HG03045 (cell line): ENCODE measurements around the gene SMIM26.
A peak's percentile ranks its signal among the peaks of the same experiment; 100 is the strongest.
"Not testable (repeated sequence)": the region's sequence is repeated elsewhere in the genome, so short reads cannot be mapped to it uniquely, and the experiment has no call there.

Experiments used
- ATAC-seq: cut with Tn5 transposase; IDR thresholded peaks from one replicate; pipeline ENCODE4 v1.9.1; 2021; ENCODE audit warnings: mild to moderate bottlenecking, moderate library complexity; ENCODE audit not compliant: unreplicated experiment

The SMIM26 gene, protein sequence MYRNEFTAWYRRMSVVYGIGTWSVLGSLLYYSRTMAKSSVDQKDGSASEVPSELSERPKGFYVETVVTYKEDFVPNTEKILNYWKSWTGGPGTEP

DNA sequence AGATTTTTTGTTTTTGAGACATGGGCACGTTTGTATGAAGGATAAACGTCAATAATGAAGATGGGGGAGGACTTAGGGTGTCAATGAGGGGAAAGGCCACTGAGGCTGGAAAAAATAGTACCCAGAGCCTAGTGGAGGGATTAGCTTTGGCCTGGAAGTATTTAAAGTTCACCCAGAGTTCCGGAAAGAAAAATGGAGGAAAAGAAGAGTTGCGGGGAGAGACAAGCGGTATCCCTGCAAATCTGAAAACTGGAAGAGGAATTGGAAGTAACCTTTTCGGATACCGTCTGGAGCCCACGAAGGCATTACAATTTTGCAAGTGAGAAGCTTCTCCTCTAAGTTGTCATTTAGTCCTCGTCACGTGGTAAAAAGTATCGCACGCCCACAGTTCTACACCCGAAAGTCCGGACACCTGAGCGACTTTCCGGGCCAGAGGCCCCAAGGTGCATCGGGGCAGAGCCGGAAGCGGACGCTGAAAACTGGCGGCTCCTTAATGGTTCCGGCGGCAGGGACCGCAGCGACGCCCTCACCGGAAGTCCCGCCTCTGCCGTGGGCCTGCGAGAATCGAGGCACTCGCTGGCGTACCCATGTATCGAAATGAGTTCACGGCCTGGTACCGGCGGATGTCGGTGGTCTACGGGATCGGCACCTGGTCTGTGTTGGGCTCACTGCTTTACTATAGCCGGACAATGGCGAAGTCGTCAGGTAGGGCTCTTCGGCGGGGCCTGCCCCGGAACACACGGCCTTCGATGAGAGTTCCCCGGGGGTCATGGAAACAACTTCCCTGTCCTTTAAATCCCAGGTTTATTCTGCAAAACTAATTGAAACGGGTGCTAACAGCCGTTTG lies at the start of gene SMIM26:
SMIM26 (plus strand) TSS at position 541 of the 847 bp plus-strand sequence; CDS start at position 588, 47 bp downstream.
- peak; percentile 99 for ATAC-seq

DNA sequence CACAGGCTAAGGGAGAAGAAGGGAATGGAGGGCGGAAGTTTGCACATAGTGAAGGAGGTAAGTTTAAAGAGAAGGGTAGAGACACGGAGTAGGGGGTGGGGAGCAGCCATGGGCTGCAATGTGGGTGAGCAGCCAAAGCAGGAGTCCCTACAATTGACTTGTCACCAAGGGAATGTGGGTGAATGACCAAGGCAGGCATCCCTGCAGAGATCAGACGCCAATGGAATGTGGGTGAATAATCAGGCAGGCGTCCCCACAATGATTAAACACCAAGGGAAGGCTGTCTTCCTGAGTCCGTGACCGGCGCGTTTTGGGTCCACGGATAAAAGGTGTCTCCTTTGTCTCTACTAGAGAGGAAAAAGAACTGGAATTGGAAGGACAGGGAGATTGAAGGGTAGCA lies 45.2 kb upstream of the SMIM26 start:
- ATAC-seq: not testable (repeated sequence)

DNA sequence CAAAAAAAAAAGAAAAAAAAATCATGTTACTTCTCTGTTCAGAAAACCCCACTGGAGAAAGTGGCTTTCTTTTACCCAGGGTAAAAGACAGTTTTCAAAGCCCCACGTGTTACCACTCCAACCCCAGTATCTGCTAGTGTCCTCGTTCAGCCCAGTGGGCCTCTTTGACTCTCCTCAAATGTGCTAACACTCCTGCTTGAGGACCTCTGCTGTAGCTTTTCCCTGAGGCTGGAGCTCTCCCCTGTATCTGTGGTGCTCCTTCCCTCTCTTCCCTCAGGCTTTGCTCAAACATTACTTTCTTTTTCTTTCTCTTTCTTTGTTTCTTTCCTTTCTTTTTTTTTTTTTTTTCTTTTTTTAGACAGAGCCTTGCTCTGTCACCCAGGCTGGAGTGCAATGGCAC lies 44.2 kb upstream of the SMIM26 start:
- ATAC-seq: no peak

DNA sequence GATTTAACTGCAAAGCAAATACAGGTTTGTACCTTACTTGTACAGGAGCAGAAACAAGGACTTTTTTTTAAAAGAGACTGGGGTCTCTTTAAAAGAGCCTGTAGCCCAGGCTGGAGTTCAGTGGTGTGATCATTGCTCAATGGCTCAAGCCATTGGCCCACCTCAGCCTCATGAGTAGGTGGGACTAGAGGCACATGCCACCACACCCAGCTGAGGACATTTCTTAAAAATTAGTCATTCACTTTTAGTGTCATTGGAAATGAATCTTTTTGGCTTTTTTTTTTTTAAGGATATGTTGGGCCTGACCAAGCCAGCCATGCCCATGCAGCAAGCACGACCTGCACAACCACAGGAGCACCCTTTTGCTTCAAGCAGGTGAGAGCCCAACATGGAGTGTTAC lies 42.6 kb upstream of the SMIM26 start:
- no peak for ATAC-seq

DNA sequence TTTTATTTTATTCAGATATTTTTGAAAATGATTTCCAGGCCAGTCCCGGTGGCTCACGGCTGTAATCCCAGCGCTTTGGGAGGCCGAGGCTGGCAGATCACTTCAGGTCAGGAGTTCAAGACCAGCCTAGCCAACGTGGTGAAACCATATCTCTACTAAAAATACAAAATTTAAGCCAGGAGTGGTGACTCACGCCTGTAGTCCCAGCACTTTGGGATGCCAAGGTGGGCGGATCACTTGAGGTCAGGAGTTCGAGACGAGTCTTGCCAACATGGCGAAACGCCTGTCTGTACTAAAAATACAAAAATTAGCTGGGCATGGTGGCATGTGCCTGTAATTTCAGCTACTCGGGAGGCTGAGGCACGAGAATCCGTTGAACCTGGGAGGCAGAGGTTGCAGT lies 40.5 kb upstream of the SMIM26 start:
- not testable (repeated sequence) for ATAC-seq

DNA sequence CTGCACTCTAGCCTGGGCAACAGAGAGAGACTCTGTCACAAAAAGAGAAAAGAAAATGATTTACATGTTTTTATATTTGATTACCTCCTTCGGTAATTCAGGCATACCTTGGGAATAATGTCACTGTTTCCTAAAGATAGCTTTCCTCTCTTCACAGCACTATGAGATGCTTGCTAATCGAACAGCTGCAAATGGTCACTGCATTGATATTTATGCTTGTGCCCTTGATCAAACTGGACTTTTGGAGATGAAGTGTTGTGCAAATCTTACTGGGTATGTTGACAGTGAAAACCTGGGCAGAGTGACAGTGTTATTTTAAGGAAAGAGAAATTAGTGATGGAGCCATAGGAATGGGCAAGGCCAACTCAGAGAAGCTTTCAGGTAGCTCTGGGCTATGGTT lies 39.9 kb upstream of the SMIM26 start:
- ATAC-seq: no peak

DNA sequence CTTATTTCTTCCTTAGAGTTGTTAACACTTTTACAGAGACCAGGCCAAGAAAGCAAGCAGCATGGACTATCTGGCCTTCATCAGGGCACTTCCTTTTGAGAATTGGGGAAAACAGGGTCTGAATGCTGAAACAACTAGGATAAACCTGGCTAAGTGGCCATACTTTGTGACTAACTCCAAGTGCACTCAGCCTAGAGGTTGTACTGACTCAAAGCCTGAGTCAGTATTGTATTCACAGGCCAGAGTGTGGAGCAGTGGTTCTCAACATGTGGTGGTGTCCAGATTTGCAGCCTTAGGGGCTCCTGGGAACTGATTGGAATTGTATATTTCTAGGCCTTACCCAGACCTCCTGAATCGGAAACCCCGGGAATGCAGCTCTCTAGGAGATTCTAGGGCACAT lies 39.4 kb upstream of the SMIM26 start:
- no peak for ATAC-seq

DNA sequence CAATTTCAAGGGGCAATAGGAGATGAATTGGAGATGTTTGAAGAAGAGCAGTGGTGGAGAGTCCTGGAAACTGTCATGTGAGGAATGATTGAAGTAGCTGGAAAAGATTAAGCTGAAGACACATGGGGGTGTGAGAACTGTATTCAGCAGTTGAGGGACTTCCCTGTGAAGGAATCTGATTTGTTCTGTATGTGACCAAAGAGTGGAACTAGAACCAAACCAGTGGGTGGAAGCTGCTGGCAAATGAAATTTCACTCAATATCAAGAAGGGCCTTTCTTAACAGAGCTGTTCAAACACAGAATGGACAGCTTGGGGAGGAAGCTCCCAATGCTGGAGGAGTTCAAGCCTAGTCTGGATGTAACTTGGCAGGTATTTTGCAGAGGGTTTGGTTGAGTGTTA lies 38.2 kb upstream of the SMIM26 start:
- ATAC-seq: no peak

DNA sequence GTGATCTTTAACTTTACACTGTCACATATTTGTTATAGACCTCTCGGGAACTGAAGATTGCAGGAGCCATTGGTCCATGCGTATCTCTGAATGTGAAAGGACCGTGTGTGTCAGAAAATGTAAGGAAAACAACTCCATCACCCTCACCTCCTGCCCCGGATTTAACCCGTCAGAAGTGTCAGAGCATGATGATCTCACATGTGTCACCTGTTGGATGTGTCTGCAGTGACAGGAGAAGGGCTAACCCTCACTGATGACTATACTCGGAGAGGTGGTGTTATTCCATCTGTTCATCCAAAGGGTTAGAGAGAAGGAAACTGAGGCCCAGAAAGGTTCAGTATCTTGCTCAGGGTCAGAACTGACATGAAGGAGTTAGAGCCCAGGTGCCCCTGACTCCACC lies 34.6 kb upstream of the SMIM26 start:
- no peak for ATAC-seq

DNA sequence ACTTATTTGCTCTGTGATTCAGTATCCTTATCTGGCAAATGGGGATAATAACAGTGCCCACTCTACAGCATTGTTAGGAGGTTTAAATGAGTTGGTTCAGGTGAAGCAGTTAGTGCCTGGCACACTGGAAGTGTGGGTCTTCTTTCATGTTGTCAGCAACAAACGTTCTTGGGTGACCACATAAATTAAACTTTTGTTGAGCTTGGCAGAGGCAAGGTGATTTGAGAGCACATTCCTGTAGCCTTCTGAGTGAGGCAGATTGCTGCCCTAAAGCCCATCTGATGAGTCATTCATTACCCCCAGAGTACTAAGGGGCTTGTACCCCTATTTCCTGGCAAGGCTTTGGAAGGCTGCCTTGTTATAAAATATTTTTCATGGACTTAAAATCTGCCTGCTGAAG lies 33.7 kb upstream of the SMIM26 start:
- ATAC-seq: no peak

DNA sequence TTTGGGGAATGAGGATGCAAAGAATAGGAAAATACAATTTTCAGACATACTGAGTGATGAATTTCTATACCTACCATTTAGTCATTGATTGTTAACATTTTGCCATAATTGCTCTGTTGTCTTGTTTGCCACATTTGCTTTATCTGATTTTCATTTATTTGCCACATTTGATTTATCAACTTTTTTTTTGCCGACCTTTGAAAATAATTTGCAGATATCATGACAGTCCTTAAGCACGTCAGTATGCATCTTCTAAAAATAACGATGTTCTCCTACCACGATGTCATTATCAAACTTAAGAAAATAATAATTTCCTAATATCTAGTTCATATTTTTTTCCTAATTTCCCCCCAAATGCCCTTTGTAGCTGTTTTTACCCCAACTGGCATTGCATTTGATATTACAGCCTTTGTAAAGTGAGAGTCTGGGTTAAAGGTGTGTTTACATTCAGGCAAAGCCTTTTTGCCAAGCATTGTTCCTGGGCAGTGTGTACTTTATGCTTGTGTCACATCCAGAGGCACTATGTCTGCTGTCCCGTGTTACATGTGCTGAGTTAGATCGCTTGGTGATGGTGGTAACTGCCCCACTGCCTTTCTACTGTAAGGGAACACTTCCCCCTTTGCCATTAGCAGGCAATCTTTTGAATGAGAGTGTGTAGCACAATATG lies 33.1 kb upstream of the SMIM26 start:
- no peak for ATAC-seq

DNA sequence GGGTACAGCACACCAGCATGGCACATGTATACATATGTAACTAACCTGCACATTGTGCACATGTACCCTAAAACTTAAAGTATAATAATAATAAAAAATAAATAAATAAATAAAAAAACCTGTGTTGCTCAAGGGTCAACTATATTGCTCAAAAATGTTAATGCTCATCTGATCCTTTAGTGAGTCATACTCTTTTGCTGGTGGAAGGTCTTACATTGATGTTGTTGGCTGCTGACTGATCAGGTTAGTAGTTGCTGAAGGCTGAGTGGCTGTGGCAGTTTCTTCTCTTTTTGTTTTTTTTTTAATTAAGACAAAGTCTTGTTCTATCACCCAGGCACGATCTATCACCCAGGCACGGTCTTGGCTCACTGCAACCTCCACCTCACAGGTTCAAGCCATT lies 29.6 kb upstream of the SMIM26 start:
- ATAC-seq: no peak

DNA sequence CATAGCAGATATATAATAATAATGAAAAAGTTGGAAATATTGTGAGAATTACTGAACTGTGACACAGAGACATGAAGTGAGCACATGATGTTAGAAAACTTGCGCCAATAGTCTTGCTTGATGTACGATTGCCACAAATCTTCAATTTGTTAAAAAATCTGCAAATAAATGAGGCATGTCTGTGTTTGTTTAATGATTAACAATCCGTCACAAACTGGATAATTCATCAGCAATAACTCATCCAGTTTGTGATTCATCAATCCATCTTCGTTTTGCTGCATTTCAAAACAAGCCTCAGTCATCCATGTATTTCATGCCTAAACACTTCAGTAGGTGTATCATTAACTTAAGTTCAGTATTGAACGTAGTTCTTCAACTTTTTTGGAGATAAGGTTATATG lies 25.5 kb upstream of the SMIM26 start:
- no peak for ATAC-seq

DNA sequence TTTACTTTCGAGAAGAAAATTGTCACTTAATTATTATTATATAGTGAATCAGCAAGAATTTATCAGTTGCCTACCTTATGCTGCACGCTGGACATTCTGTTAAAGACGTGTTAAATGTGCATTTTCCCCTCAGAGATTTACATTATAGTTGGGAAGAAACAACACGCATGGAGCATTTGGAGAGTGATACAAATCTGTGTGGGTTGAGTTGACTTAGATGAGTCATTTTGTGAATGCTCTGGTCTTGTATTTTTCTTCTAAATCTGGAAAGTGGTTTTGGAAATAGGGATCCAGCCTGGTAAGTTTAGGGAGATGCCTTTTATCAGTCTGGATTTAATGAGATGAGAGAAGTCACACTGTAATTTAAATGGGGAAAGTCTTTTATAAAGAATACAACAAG lies 24.0 kb upstream of the SMIM26 start:
- ATAC-seq: no peak

DNA sequence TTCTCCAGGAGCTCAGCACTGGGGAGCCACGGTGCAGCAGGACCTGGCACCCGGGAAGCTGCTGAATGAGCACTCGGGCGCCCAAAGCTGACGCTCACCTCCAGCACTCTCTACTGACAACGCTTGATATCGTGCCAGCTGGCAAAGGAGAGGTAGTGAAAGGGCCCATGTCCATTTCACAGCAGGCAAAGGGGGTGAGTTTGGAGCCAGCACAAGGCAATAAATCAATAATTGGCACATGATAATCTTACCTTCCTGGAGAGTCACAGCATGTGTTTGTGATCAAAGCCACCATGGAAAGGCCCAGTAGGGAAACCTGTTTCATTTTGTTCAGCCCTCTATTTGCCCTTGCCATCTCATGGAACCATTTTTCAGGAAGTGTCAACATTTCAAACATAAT lies 23.3 kb upstream of the SMIM26 start:
- ATAC-seq: no peak

DNA sequence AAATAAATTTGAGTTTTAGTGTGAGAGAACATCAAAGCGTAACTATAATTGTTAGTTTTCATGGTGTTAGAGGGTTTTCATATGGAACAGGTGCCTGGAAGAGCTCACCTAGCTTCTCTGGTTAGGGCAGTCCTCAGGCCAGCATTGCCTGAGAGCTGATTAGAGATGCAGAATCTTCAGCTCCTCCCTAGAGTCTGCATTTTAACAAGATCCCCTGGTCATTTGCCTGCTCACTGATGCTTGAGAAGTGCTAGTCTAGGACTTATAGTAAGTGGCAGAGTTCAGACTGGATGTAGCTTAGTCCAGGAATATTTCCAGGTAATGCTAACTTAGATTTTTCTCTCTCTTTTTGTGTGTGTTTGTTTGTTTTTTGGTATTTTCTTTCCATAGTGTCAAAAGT lies 21.7 kb upstream of the SMIM26 start:
- ATAC-seq: no peak

DNA sequence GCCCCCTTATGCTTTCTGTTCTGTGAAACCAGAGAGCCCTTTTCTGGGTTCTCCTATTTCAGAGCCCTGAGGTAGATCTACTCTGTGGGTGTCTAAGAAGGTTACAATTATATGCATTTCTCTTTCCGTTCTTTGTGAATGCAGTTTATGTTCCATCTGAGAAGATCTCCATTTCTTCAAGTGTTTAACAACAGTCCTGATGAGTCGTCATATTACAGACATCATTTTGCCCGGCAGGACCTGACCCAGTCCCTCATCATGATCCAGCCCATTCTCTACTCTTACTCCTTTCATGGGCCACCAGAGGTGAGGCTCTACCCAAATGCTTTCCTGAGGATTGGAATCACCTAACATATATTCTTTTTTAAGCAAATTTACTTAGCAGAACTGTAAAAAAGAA lies 18.8 kb upstream of the SMIM26 start:
- no peak for ATAC-seq

DNA sequence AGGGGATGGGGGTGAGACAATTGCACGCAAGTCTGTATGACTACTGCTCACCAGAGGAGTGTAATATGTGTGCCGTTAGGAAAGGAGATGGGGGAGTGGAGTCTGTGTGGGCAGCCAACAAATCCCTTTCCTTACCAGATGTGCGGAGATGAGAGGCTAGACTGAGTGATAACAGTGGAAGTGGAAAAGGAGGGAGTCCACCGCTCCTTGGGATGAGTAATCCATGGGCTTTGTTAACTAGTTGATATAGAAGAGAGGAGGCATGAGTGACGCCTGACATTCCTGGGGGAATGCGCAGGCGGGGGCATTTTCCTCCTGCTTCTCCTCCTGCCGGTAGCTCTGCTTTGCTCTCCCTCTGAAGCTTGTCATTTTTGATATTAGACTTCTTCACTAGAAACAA lies 13.5 kb upstream of the SMIM26 start:
- no peak for ATAC-seq

DNA sequence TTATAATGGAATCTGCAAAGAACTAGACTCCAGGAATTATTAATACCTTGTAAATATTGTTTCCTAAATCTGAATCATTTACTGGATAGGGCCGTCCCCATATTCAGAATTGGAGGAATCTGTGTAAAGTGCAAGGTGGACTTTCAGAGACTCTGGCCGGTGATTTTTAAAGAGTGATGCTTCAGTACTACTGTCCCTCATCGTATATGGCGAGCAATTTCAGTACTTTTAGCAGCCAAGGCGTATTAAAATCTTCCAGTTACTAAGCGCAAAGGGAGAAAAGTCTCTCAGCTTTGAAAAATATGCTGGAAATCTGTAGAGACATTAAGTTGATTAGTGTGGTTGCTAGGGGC lies 483 bp downstream of the SMIM26 start:
- ATAC-seq: no peak

DNA sequence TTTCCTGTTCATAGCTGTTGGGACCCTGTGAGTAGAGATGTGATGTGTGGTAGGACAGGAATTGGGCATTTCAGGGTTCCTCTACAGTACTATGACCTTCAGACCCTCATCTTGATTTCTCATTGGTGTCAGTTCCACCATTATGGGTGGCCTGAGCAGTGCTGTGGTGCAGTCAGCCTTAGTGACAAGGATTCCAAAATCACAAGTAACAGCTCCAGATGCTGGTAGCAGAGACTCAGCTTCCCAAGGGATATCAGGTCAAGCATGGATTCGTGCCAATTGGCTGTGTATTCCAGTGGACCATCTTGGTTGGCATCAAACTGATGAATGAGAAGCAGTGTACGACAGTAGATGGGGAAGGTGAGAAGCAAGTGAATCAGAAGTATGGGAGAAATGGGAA lies 3.8 kb downstream of the SMIM26 start:
- no peak for ATAC-seq

DNA sequence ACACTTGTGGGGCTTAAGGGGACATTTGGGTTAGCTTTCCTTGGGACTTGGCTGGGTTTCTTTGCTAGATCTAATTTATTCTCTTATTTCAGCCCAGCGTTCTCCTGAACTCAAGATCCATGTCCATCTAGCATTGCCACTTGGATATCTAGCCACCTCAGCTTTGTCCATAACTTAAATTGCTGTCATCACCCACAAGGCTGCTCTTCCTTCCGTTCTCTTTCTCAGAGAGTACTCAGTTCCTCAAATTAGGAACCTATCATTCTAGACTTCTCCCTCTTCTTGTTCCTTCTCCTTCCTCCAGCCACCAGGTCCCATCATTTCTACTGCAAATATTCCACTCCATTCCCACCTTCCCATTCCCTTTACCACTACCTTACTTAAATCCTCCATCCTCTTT lies 4.3 kb downstream of the SMIM26 start:
- ATAC-seq: no peak

DNA sequence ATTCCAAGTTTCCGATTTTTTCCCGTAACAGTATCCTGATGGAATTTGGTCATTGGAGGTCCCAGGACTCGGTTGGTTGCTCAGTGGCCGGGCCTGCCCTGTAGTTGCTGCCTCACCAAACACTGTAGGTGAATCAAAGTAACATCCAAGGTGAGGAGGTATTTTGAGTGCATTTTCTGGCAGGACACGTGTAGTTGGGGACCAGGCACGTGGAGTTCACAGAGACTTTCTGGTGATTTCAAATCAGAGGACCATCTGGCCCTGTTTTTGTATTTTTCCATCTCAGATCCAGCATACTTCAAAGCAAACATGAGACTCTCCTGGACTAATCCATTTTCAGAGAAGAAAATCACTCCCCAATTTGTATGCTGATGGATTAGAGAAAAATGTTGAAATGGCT lies 10.7 kb downstream of the SMIM26 start:
- no peak for ATAC-seq
